ENCODE measurements around the gene ASTN1. TPM values are rescaled to one million over a fixed set of nuclear protein-coding genes. Genes with fewer than 3 reads are reported as not detected.

The ASTN1 gene
- total RNA-seq, 4 donors from 2014 or later: 0.18 TPM; not detected in 3

- H3K27ac ChIP-seq: no peak overlapping the region
- H3K9me3 ChIP-seq: no peaks in the 10 kb centered on the region
- H3K36me3 ChIP-seq: no peaks in the 10 kb centered on the region
- 77% methylated on average over 2 of the region's 2 CpGs for WGBS
- TF ChIP-seq POLR2A (IDR thresholded peaks at IDR 0.05) (no peak), CTCF (IDR thresholded peaks at IDR 0.05) (no peak), EP300 (IDR thresholded peaks at IDR 0.05) (no peak), POLR2AphosphoS5 (IDR thresholded peaks at IDR 0.05) (no peak)
- no peaks in the 10 kb centered on the region for H3K4me1 ChIP-seq
- H3K27me3 ChIP-seq: no peaks in the 10 kb centered on the region
- DNase-seq (ENCODE audit: low spot score in 2 of 2): no peak
- H3K4me3 ChIP-seq: no peak overlapping the region
Measured at GRCh38 chr1:177021687-177022086, 142.8 kb downstream of the ASTN1 start.

- 60% methylated on average over 3 of the region's 3 CpGs for WGBS
- no peak for DNase-seq (ENCODE audit: low spot score in 2 of 2)
Measured at GRCh38 chr1:177020851-177021589, 143.5 kb downstream of the ASTN1 start.

GRCh38 chr1:177017287-177017852, 147.1 kb downstream of the ASTN1 start:
- H3K4me1 ChIP-seq: no peaks in the 10 kb centered on the region
- no peaks in the 10 kb centered on the region for H3K9me3 ChIP-seq
- no peaks in the 10 kb centered on the region for H3K27me3 ChIP-seq
- no peak for DNase-seq (ENCODE audit: low spot score in 2 of 2)
- no peak overlapping the region for H3K27ac ChIP-seq
- TF ChIP-seq POLR2A (IDR thresholded peaks at IDR 0.05) (no peak), POLR2AphosphoS5 (IDR thresholded peaks at IDR 0.05) (no peak), CTCF (IDR thresholded peaks at IDR 0.05) (no peak), EP300 (IDR thresholded peaks at IDR 0.05) (no peak)
- H3K36me3 ChIP-seq: no peaks in the 10 kb centered on the region
- WGBS: 88% methylated on average over 12 of the region's 12 CpGs
- no peak overlapping the region for H3K4me3 ChIP-seq

More at GRCh38 chr1:177020851-177021589, 143.5 kb downstream of the ASTN1 start:
- Histone ChIP-seq H3K27ac (no peak overlapping the region), H3K9me3 (no peaks in the 10 kb centered on the region), H3K4me3 (no peak overlapping the region), H3K36me3 (no peaks in the 10 kb centered on the region), H3K4me1 (no peaks in the 10 kb centered on the region), H3K27me3 (no peaks in the 10 kb centered on the region)
- TF ChIP-seq EP300 (IDR thresholded peaks at IDR 0.05): no peak
- no peak for TF ChIP-seq CTCF (IDR thresholded peaks at IDR 0.05)
- no peak for TF ChIP-seq POLR2A (IDR thresholded peaks at IDR 0.05)
- no peak for TF ChIP-seq POLR2AphosphoS5 (IDR thresholded peaks at IDR 0.05)

GRCh38 chr1:177014325-177014724, 150.2 kb downstream of the ASTN1 start:
- no peak for DNase-seq (ENCODE audit: low spot score in 2 of 2)
- Histone ChIP-seq H3K9me3 (no peaks in the 10 kb centered on the region), H3K36me3 (no peaks in the 10 kb centered on the region), H3K4me3 (no peak overlapping the region), H3K4me1 (no peaks in the 10 kb centered on the region), H3K27me3 (no peaks in the 10 kb centered on the region), H3K27ac (no peak overlapping the region)
- TF ChIP-seq CTCF (IDR thresholded peaks at IDR 0.05): no peak
- TF ChIP-seq POLR2AphosphoS5 (IDR thresholded peaks at IDR 0.05): no peak
- no peak for TF ChIP-seq POLR2A (IDR thresholded peaks at IDR 0.05)
- no peak for TF ChIP-seq EP300 (IDR thresholded peaks at IDR 0.05)
- WGBS: 84% methylated on average over 3 of the region's 3 CpGs

DNA sequence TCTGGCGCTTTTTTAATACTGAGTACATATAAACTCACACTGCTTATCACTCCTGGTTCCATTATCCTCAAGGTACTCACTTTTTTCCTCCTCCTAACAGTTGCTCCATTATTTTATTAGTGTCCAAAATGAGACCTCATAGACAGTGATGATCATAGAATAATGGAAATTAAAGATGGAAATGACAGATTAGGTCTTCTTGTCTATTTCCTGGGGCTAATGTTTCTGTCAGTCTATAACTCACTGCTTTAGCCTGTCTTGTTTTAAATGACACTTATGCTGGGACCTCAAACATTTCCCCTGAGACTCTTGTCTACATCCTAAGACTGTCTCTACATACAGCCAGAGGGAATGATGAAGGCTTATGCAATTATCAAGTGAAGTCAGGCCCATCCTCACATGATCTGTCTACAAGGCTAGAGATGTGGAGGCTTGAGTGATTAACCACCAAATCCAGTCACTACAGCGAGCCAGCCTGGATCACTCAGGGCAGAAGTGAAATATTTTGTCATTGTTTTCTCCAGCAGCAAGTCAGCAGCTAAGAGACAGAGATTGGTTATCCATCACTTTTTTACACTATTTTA, 152.1 kb downstream of the ASTN1 start:
- H3K36me3 ChIP-seq: no peaks in the 10 kb centered on the region
- no peaks in the 10 kb centered on the region for H3K4me1 ChIP-seq
- H3K4me3 ChIP-seq: no peak overlapping the region
- H3K9me3 ChIP-seq: no peaks in the 10 kb centered on the region
- DNase-seq (ENCODE audit: low spot score in 2 of 2): no peak
- TF ChIP-seq POLR2A (IDR thresholded peaks at IDR 0.05) (no peak), EP300 (IDR thresholded peaks at IDR 0.05) (no peak), CTCF (IDR thresholded peaks at IDR 0.05) (no peak), POLR2AphosphoS5 (IDR thresholded peaks at IDR 0.05) (no peak)
- no peak overlapping the region for H3K27ac ChIP-seq
- WGBS: 78% methylated on average over 2 of the region's 2 CpGs
- H3K27me3 ChIP-seq: no peaks in the 10 kb centered on the region
